ENCODE results near the gene RAB7A. TPM values are rescaled to one million over a fixed set of nuclear protein-coding genes. Genes with fewer than 3 reads are reported as not detected.
A peak's percentile ranks its signal among the peaks of the same experiment; 100 is the strongest.

Gene RAB7A
- total RNA-seq, 1 experiment from 2014 or later: 116 TPM

DNA sequence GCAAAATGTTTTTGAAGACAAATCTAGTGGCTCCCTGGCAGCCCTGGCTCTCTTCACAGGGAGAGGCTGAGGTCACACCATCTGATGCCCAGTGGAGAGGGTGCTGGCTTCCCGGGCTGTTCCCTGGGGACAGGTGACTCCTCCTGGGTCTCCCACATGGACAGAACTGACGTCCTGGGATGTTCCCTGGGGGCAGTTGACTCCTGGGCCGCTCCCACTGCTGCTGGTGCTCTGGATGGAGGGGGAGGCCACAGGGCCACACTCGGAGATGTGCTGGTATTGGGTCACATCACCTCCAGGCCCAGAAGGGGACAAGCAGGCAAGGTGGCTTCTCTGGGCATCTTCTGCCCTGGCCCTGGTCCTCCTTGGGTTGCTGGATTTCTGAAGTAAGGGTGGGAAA is 125.6 kb downstream of the RAB7A start:
- DNase-seq (ENCODE audit: low read depth): no peak

DNA sequence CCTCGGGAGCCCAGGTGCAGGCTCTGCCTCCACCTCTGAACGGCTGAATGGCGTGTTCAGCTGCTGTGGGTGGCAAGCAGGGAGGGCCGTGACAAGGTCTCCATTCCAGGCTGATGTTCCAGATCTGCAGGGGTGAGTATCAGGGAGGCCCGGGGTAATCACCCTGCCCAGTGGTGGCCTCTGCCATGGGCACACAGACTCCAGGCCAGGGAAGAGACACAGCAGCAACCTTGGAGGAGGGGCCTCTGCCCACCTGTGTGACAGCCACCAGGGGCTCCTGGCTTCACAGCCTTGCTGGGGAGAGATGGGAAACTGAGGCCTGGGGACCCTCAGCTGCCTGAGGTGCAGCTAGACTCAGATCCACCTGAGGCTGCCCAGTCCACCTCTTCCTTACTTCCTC is 127.8 kb downstream of the RAB7A start:
- no peak for DNase-seq (ENCODE audit: low read depth)

DNA sequence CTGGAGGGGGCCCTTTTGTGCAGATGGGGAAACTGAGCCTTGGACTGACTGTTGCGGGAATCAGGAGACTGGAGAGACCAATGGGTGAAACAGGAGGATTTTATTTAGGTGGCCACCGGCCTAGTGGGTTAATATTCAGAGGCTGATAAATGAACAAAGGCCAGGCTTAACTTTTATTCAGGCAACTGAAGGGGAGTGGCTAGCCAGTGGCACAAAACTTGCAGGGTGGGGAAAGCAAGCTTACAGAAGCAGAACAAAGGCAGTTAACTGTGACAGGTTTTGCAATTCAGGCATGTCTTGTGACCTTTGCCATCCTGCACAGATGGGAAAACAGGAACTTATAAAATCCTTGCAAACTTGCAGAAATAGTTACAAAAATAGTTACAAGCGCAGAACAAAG is 128.5 kb downstream of the RAB7A start:
- DNase-seq (ENCODE audit: low read depth): no peak

DNA sequence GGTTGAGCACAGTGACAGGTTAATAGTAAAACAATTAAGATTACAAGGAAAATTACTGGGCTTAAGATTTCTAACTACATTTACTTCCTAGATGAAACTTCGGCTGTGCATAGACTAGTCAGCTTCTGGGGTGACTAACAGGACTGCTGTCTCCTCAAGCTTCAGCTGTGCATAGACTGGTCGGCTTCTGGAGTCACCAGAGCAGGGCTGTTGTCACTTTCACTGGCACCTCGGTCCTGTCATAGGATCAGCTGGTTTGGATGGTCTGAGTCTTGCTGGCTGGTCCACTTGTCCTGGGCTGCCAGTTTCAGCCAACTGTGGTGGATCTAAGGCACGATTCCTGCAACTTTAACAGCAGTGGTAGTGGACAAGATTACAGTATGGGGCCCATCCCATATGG is 129.6 kb downstream of the RAB7A start:
- no peak for DNase-seq (ENCODE audit: low read depth)

DNA sequence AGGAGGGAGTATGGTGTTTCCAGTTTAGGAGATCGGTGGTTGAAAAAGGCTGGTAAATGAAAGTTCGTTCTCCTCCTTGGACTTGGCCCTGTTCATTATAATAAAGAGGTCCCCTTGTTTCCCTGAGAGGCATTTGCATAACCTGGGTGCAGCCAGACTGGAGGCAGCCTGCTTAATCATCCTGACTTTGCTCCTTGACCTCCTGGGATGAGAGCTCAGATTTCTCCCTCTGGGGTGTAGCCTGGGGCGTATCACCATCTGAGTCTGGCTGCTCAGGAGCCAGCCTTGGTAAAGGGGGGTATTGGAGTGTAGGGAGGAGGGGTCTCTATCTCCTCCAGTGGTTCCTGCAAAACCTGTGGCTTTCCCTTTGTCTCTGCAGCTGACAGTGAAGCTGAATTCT is 132.2 kb downstream of the RAB7A start:
- peak; percentile 31 for DNase-seq (ENCODE audit: low read depth)

DNA sequence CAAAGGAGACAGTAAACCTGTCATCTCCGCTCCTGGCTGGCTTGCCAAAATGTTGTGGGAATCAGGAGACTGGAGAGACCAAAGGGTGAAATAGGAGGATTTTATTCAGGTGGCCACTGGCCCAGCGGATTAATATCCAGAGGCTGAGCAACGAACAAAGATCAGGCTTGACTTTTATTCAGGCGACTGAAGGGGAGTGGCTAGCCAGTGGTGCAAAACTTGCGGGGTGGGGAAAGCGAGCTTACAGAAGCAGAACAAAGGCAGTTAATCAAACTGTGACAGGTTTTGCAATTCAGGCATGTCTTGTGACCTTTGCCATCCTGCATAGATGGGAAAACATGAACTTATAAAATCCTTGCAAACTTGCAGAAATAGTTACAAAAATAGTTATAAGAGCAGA is 133.6 kb downstream of the RAB7A start:
- peak; percentile 18 for DNase-seq (ENCODE audit: low read depth)

DNA sequence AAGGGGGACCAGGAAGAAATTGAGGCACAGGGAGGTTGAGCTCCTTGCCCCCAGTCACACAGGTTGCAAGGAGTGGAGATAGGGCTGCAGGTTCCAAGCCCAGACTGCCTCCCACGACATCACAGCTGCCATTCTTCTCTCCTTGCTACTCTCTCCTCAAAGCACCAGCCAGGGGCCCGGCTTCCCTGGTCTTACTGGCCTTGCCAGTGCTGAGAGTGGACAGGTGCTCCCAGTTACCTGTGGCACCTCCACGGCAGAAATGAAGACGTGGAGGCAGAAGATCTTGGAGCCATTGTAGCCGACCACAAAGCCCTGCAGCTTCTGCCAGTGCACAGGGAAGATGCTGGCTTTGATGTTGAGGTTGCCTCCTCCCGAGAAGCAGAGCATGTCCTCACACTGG is 135.5 kb downstream of the RAB7A start:
- DNase-seq (ENCODE audit: low read depth): no peak

DNA sequence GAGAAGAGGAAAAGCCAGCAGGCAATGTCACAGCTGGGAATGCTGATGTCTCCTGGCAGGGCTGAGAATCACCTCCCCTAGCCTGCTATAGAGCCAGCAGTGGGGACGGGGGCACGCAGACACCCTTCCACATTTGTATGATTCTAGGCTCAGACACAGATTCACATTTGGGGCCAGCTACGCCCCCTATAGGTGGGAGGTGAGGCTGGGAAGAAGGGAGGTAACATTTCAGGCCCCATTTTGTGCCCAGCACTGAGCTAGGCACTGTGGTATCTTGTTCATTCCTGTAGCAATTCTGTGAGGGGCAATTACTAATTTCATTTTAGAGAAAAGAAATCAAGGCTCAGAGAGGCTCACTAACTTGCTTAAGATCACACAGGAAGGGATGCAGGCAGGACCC is 137.6 kb downstream of the RAB7A start:
- DNase-seq (ENCODE audit: low read depth): no peak

Other genes with a start within 250 kb of the RAB7A start
- gene GATA2, start 233.0 kb upstream of the RAB7A start, total RNA-seq (2014; rRNA removed; shearing (Covaris generic)): 22.7 and 36.3 TPM in 2 replicates
- 677 and 838 TPM in 2 replicates for gene RPN1, start 75.4 kb upstream of the RAB7A start, total RNA-seq (2014; rRNA removed; shearing (Covaris generic))
- 28.0 and 43.3 TPM in 2 replicates for gene ACAD9, start 153.4 kb downstream of the RAB7A start, total RNA-seq (2014; rRNA removed; shearing (Covaris generic))

Data from M059J (cell line).